ENCODE results near the gene PFN1.

PFN1 gene

GRCh38 chr17:4967539-4968485, 19.5 kb upstream of the PFN1 start, which contains the start of gene SPAG7:
TSS of gene SPAG7 (minus strand) at chr17:4967817. CDS start at chr17:4967804, 13 bp downstream.
- DNase-seq (ENCODE audit: low spot score): peak; percentile 62

DNA sequence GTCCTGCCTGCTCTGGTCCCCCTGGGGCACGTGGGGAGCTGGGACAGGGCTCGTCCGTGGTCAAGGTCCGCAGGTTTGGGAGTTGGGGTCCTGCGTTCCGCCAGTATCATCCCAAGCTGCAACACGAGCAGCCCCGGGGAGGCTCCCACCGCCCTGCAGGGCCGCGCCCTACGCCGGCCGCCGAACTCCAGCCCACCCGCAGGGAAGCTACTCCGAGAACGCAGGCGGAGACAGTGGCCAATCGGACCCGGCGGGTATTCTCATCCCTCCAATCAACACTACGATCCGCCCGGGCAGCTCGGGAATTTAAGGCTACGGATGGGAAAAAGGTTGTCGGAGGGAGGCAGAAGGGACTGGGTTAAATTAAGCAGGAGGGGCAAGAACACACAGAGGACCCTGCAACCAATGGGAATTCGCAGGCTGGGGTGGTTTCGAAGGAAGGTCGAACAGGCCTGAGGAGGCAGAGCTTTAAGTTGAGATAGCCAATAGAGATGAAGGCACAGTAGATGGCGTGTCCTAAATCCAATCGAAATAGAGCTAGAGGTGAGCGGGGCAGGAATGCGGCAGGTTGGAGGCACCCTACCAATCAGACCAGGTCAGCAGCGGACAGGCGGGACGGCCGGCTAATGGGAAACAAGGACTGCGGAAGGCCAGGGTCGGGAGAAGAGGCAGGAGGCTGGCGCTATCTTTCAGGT, 18.7 kb upstream of the PFN1 start:
- DNase-seq (ENCODE audit: low spot score): peak; percentile 96

GRCh38 chr17:4965311-4965986, 17.1 kb upstream of the PFN1 start:
- no peak for DNase-seq (ENCODE audit: low spot score)

DNA sequence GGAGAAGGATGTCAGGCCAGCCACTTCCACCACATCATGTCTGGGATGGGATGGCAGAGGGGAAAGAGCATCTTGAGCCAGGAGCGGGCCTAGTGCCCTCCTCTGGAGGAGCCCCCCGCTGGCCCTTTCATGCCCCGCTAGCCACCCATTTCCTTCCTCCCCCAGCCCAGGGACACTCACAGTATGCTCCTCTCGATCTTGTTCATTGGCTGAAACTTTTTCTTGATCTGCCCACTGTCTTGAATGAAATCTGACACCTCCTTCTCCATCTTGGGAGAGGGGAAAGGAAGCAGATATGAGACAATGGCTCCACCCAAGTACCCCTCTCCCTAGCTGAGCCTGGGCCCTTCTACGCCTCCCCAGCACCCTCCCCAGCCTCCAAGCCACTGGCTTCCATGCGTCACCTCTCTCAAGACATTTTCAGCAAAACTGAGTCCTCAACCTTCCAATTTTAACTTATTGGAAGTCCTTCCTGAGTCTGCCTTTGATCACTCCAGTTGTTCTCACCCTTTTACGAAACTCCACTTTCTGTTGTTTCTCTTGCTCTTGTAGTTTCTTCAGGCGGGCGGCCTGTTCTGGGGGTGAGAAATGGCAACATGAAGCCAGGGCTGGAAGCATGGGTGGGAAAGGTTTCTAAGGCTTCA, 12.1 kb upstream of the PFN1 start:
- DNase-seq (ENCODE audit: low spot score): no peak

DNA sequence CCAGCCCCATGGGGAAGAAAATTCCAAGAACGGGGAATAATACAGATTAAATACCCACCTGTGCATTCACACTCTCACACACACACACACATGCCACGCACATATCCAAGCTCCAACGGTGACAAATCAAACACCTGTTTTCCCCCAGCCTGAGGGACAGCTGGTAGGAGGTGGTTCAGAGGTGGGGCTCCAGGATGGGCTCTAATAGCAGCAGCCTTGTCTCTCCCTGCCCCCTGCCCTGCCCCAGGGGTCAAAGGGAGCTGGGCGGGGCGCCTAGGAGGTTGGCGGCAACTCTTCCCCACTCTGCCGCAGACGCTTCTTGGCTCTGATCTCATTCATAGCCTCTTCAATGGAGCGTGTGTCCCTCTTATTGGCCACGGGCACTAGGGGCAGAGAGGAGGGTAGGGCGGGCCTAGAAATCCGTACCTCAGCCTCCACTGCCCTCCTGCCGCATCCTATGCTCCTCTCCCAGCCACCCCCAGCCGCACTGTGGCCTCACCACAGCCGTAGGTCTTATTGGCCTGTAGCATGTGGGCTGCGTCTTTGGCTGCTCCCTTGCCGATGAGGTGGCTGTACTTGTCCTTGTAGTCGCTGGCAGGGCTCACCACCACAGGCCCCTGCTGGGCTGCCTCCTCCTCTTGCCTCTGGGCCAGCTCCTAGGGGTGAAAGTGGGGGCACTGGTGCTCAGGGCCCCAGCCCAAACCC, 11.1 kb upstream of the PFN1 start:
- no peak for DNase-seq (ENCODE audit: low spot score)

DNA sequence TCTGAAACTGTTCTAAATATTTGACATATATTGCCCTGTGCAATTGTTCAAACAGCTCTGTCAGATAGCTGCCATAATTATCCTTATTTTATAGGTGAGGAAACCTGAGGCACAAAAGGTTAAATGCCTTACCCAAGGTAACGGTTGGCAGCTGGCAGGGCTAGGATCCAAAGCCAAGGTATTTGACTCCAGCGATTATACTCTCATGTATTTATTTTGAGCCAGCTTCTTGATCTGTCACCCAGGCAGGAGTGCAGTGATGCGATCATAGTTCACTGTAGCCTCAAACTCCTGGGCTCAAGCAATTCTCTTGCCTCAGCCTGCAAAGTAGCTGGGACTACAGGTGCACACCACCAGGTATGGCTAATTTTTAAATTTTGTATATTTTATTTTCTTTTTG, 9.8 kb upstream of the PFN1 start:
- DNase-seq (ENCODE audit: low spot score): no peak

DNA sequence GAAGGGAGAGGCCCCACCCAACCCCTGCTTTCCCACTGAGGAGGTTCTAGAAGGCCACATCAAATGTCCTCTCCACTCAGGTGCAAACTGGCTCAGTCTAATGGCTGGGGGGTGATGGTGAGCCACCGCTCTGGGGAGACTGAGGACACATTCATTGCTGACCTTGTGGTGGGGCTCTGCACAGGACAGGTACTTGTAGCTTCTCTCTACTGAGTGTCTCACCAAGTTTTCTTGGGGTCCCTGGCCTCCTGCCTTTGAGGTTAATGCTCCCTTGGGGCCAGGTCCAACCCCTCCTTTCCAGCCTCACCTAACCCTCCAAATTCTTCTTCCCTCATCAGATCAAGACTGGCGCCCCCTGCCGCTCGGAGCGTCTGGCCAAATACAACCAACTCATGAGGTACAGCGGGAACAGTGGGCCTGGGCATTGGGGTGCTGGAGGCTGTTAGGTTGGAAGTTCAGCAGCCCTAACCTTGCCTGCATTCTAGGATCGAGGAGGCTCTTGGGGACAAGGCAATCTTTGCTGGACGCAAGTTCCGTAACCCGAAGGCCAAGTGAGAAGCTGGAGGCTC, 8.2 kb upstream of the PFN1 start:
- no peak for DNase-seq (ENCODE audit: low spot score)

- DNase-seq (ENCODE audit: low spot score): no peak
Observed at GRCh38 chr17:4955091-4955490, 6.8 kb upstream of the PFN1 start.

GRCh38 chr17:4953451-4953961, 5.2 kb upstream of the PFN1 start:
- no peak for DNase-seq (ENCODE audit: low spot score)

DNA sequence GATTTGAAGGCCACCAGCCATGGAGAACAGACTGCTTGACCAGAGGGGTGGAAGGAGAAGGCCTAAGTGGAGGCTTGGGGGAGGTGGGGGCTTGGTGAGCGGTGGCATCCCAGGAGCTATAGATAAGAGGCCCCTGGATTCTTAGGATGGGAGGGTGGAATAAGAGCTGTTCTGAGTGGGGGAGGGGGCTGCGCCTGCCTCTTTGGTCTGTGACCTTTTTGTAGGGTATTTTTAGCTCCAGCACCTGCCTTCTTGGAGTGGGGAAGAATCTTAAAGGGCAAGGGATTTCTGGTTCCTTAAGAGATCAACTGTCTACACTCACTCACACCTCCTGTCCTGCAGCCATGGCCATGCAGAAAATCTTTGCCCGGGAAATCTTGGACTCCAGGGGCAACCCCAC, 3.2 kb upstream of the PFN1 start:
- DNase-seq (ENCODE audit: low spot score): no peak

DNA sequence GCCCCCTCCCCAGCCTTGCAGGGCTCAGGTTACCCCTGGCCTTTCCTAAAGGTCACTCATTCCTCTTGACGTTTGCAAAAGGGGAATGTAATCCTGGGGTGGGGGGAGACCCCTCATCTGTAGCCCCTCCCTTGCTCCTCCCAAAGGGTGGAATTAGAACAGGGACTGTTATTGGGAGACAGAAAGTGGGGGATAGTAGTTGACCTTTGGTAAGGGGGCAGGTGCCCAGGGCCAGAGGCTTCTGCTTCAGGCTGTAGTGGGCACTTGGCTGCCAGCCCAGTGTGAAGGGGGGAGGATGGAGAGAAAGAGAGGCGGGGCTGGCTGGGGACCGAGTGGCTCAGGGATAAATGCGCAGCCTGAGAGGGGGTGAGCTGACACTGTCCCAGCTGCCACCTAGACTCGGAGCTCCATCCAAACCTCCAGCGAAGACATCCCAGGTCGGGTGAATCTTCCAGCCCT, 2.4 kb upstream of the PFN1 start, which contains the start of gene ENO3:
TSS of gene ENO3 (plus strand) at position 374 of the 459 bp plus-strand sequence. CDS start 711 bp downstream, outside the sequence.
- peak; percentile 51 for DNase-seq (ENCODE audit: low spot score)

DNA sequence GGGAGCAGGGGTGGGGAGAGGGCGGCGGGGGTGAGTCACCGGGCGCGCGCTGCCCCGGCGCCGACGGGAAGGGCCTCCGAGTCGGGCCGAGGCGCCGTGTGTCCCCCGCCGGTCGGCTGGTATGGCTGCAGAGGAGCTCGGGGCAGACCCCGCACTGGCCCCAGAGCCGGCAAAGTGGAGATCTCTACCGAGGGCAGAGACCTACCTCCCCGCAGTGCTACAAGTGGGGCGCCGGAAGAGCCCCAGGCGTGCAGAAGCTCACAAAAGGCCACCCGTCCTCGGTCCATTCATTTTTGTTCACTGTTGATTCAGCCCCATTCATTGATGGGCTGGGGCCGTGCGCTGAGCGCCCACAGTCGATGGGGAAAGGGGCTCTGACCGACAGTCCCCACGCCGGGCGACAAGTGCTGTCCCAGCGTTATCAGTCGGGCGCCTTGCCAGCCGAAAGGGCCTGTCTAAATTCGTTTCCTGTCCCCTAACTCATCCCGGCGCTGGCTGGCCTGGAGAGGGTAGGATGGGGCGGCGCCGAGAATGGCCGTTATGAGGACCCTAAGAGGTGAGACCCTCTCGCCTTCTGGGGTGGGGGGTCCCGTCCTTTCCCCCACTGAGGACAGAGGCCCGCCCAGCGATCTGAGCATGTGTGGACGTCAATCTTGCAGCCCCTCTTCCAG, 1.9 kb upstream of the PFN1 start:
- no peak for DNase-seq (ENCODE audit: low spot score)

GRCh38 chr17:4949321-4950074, 1.2 kb upstream of the PFN1 start:
- peak; percentile 81 for DNase-seq (ENCODE audit: low spot score)

- peak; percentile 81 for DNase-seq (ENCODE audit: low spot score)
Observed at GRCh38 chr17:4948931-4949320, 596 bp upstream of the PFN1 start.

DNA sequence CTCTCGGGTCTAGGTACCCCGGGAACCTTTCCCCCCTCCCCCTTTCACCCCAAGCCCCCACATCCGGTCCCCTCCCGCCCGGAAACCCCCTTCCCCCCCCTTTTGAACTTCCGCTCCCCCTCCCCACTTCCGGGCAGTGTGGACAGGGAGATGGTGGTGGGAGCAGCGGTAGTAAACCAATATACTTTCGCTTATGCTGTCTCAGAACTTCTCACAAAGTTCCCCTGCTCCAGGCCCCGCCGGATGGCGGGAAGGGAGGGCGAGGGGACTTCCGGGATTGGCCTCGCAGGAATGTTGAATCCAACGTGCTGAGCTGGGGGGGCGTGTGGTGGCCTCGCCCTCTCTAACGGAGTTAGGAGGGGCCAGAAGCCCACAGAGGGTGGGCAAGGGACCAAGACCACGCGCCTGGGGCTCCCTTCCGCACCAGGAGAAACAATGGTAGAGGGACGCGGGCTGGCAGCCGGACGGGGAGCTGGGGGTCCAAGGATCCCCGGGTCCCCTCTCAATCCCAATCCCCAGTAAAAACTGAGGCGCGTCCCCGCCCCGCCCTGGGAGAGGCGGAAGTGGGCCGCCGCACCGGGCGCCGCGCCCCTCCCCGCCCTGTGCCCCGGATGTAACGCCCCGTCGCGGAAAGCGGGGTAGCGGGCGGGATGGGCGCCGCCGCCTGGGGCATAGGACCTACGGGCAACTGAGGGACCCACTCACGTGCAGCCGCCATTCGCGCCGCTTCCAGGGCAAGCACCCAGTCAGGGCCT, 742 bp downstream of the PFN1 start:
- DNase-seq (ENCODE audit: low spot score): no peak

DNA sequence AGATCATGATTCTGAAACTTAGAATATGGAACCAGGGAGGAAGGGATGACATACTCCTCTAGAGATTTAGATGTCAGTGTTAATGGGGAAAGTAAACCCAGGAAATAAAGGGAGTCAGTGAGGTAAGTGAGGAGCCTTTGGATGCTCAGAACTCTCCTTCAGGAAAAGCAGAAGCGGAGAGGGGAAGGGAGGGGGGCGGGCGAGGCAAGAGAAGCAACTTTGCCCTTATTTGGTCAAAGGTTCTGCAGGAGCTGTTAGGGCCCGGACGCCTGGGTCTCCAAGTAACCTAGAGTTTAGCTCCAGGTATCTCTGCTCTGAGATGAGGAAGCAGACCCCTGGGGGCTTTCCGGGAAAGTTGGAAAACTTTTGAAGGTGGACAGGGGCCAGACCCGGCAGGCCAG, 1.3 kb downstream of the PFN1 start:
- no peak for DNase-seq (ENCODE audit: low spot score)

DNA sequence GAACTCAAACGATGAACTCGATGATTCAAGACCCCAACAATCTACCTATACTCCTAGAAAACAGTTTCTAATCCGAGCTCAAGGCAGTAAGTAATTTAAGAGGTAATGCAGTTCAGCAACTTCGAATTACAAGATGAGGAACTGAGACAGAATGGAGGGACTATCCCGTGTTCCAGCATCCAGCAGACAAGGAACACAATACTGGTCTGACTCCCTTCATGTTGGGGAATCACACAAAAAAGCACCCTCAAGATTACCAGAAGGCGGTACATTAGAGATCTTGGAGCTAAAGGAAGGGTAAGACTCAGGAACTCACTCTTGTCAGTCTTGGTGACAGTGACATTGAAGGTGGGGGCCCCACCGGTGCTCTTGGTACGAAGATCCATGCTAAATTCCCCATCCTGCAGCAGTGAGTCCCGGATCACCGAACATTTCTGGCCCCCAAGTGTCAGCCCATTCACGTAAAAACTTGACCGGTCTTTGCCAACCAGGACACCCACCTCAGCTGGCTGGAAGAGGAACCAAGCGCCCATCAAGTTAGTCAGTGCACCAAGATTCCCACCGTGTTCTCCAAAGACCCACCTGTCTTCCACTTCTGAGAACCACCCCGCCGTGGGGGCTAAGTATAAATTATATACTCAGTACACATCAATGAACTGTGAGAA, 1.9 kb downstream of the PFN1 start:
- no peak for DNase-seq (ENCODE audit: low spot score)

- no peak for DNase-seq (ENCODE audit: low spot score)
Observed at GRCh38 chr17:4945944-4946280, 2.4 kb downstream of the PFN1 start.
